Measurements from ENCODE around the gene NQO1.

GRCh38 chr16:69769404-69769803 is 43.0 kb upstream of the NQO1 start:
- TF ChIP-seq POLR2AphosphoS5 (IDR thresholded peaks at IDR 0.05; ENCODE audit: low read depth, low read length) (no peak), POLR2A (IDR thresholded peaks at IDR 0.05; ENCODE audit: low read depth, low read length) (no peak), TAF1 (IDR thresholded peaks at IDR 0.05; ENCODE audit: low read depth, low read length) (no peak)

All from GM12891 (cell line).